Measurements from ENCODE around the gene SLC16A10.

- TF ChIP-seq CTCF (IDR thresholded peaks at IDR 0.05) = no peak
- TF ChIP-seq POLR2AphosphoS5 (IDR thresholded peaks at IDR 0.05) = no peak
Measured at GRCh38 chr6:111187874-111188273, 100.6 kb downstream of the SLC16A10 start.
